Mammary epithelial cell (primary cell): ENCODE measurements around the gene ALDH6A1.

ENCODE experiments used
- EZH2 ChIP-seq: IDR thresholded peaks from 2 replicates; pipeline ENCODE4 v1.6.1; 2012; ENCODE audit warnings: low read length, inconsistent platforms, borderline replicate concordance
- TF ChIP-seq, protein P1 (sequence below), 2 donors: IDR thresholded peaks in 1 of 2; conservative IDR thresholded peaks in 1 of 2; 2 replicates each; pipeline ENCODE4 v1.5.1; 2011 to 2012; ENCODE audit warnings: inconsistent platforms in 2 of 2, low read length in 2 of 2, mild to moderate bottlenecking in 2 of 2, control low read depth in 1 of 2, low read depth in 1 of 2; ENCODE audit not compliant: insufficient read depth in 1 of 2; ENCODE audit errors: extremely low read depth in 1 of 2

GRCh38 chr14:74049876-74050495 is 34.3 kb downstream of the ALDH6A1 start:
- TF ChIP-seq, protein P1, sequence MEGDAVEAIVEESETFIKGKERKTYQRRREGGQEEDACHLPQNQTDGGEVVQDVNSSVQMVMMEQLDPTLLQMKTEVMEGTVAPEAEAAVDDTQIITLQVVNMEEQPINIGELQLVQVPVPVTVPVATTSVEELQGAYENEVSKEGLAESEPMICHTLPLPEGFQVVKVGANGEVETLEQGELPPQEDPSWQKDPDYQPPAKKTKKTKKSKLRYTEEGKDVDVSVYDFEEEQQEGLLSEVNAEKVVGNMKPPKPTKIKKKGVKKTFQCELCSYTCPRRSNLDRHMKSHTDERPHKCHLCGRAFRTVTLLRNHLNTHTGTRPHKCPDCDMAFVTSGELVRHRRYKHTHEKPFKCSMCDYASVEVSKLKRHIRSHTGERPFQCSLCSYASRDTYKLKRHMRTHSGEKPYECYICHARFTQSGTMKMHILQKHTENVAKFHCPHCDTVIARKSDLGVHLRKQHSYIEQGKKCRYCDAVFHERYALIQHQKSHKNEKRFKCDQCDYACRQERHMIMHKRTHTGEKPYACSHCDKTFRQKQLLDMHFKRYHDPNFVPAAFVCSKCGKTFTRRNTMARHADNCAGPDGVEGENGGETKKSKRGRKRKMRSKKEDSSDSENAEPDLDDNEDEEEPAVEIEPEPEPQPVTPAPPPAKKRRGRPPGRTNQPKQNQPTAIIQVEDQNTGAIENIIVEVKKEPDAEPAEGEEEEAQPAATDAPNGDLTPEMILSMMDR (conservative IDR thresholded peaks at IDR 0.05 in 1 of 2, IDR thresholded peaks at IDR 0.05 in 1 of 2; ENCODE audit: extremely low read depth in 1 of 2, insufficient read depth in 1 of 2, low read depth in 1 of 2, low read length in 2 of 2) = no peak
- TF ChIP-seq EZH2 = no peak
